HG02870 (cell line): Measurements from ENCODE around the gene CARMIL3.

Source experiments
- ATAC-seq: cut with Tn5 transposase; IDR thresholded peaks from one replicate; pipeline ENCODE4 v1.9.1; 2021; ENCODE audit warnings: mild to moderate bottlenecking, moderate library complexity; ENCODE audit not compliant: unreplicated experiment

Gene CARMIL3

DNA sequence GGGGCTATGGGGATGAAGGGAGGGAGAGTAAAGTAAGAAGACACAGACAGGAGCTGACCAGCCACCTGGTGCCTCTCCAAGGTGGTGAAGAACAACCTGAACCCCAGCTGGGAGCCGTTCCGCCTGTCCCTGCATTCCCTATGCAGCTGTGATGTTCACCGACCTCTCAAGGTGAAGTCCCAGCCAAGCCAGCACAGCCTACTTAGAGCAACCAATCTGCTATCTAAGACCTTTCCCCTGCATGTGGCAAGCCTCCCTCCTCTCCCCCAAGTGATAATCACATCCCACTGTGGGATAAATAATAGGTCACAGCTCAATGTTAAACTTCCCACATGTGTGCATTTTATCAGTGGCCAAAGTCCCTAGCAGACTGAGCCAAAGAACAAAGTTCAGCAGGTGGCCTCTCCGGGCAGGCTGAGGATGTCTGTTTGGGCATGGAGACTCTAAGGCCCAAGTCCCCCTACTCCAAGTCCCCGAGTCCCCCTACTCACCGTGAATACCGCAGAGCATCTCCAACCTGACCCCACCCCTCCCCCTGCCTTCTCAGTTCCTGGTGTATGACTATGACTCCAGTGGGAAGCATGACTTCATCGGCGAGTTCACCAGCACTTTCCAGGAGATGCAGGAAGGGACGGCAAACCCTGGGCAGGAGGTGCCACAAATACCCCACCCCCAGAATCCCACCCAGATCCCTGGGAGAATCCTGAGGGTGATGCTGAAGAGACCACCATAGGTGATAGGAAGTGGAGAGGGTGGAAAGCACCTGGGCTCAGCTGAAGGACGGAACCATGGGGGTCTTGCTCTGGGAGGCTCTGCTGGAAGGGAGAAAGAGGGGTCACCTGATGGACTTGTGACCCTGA is 23.0 kb downstream of the CARMIL3 start:
- ATAC-seq = no peak

DNA sequence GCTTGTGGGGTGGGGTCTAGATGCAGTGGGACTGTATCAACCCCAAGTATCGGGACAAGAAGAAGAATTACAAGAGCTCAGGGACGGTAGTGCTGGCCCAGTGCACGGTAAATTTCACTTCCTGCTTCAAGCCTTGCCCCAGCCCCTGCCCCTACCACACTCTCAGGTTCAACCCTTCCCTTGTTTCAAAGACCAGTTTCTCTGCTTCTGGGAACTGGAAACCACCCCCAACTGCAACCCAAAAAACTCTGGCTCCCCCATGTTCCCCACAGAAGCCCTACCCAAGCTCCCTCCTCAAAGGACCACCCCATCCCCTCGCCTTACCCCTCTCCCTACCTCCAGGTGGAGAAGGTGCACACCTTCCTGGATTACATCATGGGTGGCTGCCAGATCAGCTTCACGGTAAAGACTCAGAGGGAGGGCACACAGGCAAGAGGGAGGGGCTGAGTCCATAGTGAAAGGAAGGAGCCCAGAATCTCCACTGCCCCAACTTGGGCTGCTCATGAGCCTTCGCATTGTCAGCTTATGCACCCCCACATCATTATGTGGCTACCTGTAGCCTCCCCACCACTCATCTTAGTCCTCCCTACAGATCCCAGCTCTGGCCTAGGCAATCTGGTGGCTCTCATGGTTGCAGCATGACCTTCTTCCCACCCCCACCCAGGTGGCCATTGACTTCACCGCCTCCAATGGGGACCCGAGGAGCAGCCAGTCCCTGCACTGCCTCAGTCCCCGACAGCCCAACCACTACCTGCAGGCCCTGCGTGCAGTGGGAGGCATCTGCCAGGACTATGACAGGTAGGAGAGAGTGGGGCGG is 23.9 kb downstream of the CARMIL3 start:
- ATAC-seq = peak; percentile 51

DNA sequence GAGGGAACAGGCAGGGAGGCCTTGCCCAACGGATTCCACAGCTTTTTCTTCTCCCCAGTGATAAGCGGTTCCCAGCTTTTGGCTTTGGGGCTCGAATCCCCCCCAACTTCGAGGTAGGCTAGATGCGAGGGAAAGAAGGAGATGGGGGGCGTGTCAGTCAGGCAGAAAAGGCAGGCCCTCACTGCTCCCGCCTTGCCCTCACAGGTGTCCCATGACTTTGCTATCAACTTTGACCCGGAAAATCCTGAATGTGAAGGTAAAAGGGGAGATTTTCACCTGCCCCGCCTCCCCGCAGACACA is 24.4 kb downstream of the CARMIL3 start:
- no peak for ATAC-seq

DNA sequence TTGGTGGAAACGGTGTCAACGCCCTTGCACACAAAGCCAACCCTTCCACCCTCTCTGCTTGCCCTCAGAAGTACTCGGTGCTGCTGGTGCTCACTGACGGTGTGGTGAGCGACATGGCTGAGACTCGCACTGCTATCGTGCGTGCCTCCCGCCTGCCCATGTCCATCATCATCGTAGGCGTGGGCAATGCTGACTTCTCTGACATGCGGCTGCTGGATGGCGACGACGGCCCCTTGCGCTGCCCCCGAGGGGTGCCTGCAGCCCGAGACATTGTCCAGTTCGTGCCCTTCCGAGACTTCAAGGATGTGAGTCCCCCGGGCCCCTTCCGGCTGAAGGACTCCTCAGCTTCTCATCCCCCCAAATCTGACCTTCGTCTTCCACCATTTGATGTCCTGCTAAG is 25.3 kb downstream of the CARMIL3 start:
- ATAC-seq = no peak

DNA sequence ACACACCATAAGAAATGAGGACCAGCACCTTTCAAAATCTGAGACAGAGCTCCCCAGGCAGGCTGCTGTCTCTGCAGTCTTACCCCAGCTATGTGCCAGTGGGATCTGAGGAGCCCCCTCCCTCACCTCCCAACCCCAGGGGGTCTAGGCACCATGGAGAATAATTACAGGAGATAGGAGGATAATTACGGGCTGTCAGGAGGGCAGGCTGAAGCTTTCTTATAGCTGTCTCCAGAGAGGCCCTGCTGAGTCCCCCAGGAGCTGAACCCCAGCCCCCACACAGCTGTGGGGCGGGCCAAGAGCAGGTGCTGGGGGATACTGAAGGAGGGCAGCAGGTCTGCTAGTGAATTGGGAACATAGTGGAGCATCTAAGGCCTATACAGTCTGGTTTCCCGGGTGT is 26.3 kb downstream of the CARMIL3 start:
- ATAC-seq = no peak

DNA sequence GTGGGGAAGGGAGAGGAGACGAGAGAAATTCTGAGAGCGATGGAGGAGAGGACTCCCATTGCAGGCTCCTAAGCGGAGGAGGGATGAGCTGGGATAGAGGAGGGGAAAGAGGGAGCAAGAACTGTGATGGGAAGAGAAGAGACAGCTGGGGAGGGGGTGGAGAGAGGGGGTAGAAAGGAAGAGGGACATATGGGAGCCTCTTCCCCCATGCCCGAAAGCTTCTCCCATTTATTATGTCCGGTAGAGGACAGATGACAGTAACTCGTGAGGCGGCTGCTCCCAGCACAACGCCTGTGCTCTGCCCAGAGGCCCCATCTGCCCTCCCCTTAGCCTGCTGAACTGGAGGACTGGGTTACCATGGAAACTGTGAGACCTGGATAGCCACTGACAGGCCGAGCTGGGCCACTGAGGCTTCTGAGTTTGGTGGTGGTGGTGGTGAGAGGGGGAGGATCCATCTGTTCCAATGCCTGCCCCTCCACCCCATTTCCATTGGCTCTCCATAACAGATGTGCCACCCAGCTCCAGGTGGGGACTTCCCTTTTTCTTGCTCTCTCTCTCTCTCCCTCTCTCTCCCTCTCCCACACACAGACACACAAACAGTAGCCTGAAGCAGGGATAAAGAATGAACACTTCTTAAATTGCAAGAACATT is 27.8 kb downstream of the CARMIL3 start:
- ATAC-seq = no peak

DNA sequence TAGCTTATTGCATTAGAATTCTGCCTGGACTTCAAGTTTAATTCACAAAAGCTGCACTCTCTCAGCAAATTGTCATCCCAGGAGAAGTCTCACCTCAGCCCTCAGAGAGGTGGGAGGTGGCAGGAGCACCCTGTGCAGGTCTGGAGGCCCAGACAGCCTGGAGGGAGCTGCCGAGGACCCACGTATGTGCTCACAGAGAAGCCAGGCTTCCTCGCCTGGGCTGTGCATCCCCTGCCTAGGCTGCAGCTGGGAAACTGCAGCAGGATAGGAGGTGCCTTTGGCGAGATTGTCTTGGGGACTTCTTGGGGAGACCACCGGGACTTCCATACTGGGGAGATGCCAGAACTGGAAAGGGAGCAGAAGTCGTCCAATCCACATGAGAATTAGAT is 28.3 kb downstream of the CARMIL3 start:
- ATAC-seq = no peak

DNA sequence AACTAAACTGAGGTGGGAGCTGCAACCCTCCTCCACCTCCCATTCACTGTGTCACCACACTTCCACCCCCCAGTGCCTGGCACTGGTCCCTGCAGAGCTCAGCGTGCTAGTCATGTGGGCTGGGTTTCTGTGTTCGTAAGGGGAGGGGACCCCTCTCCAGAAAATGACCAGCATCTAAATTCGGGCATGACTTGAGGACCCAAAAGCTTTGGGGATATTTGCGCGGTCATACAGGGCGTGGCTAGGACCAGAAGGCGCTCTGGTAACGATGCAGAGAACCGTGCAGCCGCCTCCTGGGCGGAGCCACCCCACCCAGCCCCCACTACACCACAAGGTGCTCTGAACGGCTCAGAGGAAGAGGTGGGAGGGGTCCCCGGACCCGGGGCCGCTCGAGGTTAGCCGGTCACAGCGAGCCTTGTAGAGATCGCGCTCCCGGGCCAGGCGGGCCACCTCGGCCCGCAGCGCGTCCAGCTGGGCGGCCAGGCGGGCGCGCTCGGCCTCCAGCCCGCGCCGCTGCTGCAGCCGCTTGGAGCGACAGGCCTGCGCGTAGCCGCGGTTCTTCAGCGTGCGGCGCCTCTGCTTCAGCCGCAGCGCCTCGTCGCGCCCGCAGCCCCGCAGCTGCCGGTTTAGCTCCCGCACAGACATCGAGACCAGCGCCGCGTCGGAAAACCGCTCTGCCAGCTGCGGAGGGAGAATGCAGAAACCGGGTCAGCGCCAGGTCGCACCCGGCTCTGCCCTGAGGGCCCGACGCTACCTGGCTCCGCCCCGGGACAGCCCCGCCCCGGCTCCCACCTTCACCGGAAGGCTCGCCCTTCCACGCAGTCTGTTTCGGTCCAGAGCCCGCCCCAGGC is 29.3 kb downstream of the CARMIL3 start:
- peak; percentile 85 for ATAC-seq

DNA sequence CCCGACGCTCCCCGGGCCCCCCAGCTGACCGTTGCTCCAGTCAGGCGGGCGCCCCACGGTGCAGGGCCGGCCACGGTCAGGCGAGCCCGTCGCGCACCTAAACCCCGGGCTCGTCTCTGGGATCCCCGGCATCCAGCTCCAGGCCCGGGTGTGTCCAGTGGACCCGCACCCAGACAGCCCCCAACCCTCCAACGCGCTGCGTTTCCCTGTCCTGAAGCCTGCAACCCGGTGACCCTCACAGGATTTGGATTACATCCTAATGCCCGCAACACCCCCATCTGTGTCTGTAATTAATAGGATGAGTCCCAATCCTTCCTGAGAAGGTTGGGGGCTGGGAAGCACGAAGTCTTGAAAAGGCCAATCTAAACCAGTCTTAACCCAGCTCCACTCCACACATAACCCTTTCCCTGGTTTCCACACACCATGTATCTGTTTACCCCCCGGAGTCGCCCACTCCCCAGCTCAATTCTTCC is 30.0 kb downstream of the CARMIL3 start:
- no peak for ATAC-seq

DNA sequence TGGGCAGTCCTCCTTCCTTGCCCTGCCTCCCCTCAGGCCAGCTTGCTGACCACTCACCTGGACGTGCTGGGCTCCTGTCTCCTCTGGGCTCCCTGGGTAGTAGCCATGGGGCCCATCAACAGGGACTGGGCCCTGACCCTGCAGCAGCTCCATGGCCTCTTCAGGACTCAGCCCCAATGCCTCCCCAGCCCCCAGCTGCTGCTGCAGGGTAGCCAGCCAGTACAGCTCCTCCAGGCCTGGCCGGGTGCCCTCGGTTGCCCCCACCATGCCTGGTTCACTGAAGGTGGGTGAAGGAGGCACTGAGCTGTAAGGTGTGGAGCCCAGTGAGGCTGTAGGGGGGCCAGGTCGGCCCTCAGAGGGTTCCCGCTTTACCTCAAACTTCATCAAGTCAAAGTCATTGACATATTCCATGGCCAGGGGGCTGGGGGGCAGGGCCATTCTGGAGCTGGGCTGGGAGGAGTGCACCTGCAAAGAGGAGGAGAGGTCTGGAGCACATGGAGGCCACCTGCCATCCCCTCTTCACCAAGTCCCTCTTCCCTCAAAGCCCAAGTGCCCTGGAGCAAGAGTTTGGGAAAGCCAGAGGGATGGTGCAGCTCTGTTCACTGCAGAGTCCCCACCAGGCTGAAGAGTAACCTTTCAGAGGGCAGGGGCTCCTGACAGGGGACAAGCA is 30.7 kb downstream of the CARMIL3 start:
- ATAC-seq = no peak

DNA sequence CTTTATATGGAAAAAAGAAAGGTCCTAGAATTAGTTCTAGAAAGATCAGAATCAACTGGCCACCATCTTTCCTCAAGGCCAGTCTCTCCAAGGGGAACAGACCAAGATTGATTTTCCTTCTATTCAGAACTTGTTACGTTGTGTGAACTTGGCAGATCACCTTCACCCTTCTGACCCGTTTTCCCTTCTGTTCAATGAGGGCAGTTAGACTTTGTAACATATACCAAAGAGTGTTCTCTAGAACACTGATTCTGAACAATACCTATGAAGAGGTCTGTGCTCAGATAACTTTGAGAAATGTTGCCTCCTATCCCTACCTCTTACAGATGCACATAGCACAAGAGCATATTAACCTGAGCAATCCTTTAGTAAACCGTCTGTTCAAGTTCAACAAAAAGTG is 31.7 kb downstream of the CARMIL3 start:
- no peak for ATAC-seq

DNA sequence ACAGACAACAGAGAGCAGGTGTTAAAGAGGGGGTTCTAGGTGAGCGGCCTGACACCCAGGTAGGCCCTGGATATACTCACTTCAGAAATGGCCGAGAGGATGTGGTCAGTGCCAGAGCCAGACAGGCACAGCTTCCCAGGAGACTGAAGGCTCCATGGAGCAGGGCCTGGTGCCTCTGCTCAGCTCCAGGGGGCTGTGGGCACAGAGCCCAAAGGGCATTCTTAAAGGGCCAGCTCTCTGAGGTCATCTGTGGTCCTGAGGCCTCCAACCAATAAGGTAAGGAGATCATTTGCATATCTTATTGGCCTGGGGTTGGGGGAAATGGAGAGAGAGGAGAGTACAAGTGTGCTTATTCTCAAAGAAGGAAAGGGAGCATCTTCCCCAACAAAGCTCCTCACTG is 32.6 kb downstream of the CARMIL3 start:
- no peak for ATAC-seq

DNA sequence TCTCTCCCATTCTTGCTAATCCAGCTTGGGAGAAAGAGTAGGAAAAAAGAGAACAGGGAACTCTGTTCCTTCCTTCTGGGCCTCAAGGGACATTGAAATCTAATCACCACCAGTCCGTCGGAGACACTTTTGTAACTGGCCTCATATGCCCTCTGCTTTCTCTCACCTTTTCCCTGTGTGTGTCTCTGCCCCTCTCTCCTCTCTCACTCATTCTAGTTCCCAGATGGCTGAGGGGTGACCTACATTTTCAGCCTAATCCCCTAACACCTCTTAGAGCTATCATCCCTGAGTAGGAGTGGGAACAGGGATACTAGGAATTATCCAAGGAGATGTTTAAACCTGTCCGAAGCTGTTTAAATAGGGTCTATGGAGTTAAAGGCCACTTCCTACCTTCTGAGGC is 33.4 kb downstream of the CARMIL3 start:
- ATAC-seq = no peak

DNA sequence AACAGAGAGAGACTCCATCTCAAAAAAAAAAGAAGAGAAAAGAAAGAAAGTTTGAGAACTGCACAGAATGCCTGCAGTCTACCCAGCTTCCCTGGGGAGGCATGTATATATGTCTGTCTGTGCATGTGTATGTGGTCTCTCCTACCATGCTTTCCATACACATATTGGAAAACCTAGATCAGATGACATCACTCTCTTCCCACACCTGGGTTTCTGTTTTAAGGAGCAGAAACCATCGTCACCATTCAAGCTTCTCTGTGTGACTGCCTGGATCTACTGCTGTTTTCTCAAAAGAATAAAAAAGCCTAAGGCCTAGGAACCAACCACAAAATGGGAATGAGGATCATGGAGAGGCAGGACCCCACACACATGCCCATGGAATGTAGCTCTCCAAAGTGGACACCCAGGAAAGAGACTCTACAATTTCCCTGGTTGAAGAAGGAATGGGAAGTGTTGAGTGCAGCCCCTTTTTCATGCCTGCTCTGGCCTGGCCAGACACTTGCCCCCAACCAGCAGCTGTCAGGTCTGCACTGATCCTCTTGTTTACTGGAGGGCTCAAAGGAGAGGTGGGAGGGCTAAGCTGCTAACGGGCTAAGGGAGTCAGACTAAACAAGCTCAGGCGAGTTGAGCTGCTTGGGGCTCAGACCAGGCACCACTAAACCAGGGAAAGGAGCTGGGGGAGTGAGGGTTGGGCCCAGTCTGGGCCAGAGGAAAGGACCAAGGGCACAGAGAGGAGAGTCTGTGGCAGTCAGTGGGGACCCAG is 34.6 kb downstream of the CARMIL3 start:
- no peak for ATAC-seq

DNA sequence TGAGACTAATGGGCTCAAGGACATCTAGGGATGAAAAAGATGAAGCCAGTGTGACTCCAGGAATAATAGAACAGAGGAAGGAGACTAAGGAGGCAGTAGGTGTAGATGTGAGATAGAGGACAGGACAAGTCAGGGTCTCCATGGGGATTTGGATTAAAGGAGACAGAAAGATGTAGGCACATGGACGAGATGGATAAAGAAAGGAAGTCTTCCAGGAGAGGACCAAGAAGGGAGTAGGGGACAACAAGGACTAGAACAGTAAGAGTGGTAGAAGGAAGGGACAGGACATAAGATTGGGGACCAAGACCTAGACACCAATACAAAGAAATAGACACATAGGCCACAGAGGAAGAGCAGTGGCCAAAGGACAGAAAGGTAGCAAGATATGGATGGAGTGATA is 35.2 kb downstream of the CARMIL3 start:
- no peak for ATAC-seq

DNA sequence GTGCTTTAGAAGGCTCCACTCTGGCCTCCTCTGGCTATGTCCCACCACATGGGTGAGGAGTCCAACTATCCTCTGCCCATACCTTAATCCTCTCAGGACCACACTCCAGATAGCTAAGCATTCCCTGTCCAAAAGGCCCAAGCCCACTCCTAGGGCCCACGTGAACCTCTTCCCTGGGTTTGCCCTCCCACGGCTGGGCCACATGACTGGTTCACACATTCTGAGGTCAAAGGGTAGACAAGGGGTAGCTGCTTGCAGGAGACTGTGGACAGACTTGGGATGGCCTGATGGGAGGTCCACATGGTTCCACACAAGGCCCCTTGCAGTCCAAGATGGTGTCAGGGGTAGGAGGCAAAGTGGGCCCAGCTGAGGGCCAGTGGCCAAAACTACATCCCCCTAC is 36.3 kb downstream of the CARMIL3 start:
- ATAC-seq = no peak

DNA sequence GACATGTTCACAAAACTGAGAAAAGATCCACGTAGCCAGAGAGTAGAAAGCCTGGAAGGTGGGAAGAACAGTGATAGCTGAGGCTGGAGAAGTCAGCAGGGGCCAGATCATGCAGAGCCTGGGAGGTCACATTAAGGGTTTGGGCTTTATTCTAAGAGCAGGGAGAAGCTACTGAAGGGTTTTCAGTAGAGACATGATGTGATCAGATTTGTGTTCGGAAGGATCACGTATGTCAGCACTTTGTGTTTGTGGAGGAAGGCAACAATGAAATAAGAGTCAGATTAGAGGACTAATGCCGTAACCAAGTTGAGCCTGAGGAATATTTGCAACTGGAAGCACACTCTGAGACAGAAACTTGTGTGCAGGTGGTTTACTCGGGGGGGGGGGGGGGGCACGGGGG is 38.1 kb downstream of the CARMIL3 start:
- ATAC-seq = no peak

DNA sequence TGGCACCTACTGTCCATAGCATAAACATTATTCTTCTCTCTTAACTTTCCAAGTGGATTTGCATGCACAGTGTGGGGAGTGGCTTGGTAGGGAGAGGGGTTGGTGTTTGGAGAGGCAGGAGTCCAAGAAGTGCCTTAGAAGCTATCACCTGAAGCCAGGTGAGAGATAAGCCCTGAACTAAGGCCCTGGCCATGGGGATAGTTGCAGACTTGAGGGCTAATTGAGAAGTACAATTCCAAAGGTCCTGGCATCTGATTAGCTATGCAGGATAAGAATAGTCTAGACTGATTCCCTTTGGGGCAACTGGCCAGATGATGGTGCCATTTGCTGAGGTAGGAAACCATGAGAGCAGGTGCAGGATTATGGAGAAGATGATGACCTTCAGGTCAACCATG is 40.3 kb downstream of the CARMIL3 start:
- no peak for ATAC-seq

DNA sequence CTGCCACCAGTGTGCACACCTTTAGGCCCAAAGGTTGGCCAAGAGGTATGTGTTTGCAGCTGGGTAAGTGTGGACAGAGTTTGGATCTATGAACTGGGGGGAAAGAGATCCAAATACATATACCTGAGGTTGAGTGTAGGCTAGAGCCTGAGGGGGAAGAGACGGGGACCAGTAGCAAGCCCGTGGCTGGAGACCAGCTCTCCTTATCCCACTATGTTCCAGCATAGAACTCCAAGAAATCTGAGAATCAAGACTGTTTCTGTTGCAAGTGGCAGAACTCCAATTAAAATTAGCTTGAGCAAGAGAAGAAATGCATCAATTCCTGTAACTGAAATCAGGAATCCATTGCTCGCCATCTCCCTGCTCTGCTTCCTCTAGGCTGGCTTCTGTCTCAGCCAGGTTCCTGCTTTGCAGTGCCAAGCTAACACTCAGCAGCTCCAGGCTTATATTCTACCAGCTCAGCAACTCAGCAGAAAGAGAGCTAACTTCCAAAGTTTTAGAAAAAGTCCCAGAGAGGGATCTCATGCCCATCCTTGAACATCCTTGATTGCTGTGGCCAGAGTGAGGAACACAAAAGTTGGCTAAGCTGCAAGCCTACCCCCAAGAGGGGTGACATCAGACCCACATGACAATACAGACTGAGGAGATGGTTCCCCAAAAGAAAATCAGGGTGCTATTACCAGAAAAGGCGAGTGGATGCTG is 40.8 kb downstream of the CARMIL3 start:
- no peak for ATAC-seq
